Fibroblast of the aortic adventitia (primary cell): ENCODE data around the gene CPXM2. TPM values are rescaled to one million over a fixed set of nuclear protein-coding genes. Genes with fewer than 3 reads are reported as not detected.

Source experiments
- DNase-seq: peaks from one replicate; pipeline ENCODE4 v3.0.0-alpha.2; 2010; ENCODE audit warnings: low read depth
- H3K4me3 ChIP-seq: 2 replicates; pipeline ENCODE4 v1.5.1; 2011; ENCODE audit warnings: low read depth, mild to moderate bottlenecking, control low read depth, low read length, moderate library complexity
- total RNA-seq: library from RNA; depleted of rRNA; stranded (reverse); fragments of >200 nt; gene quantifications from 2 replicates; pipeline ENCODE4 v1.2.3, GENCODE V29; 2012; ENCODE audit warnings: low replicate concordance
- TF ChIP-seq, protein P1 (sequence below): IDR thresholded peaks from 2 replicates; pipeline ENCODE4 v1.5.1; 2011; ENCODE audit warnings: mild to moderate bottlenecking, low read length, control low read depth, inconsistent platforms; ENCODE audit not compliant: insufficient read depth

The CPXM2 gene
- total RNA-seq, 1 donor, result 64.0 TPM

DNA sequence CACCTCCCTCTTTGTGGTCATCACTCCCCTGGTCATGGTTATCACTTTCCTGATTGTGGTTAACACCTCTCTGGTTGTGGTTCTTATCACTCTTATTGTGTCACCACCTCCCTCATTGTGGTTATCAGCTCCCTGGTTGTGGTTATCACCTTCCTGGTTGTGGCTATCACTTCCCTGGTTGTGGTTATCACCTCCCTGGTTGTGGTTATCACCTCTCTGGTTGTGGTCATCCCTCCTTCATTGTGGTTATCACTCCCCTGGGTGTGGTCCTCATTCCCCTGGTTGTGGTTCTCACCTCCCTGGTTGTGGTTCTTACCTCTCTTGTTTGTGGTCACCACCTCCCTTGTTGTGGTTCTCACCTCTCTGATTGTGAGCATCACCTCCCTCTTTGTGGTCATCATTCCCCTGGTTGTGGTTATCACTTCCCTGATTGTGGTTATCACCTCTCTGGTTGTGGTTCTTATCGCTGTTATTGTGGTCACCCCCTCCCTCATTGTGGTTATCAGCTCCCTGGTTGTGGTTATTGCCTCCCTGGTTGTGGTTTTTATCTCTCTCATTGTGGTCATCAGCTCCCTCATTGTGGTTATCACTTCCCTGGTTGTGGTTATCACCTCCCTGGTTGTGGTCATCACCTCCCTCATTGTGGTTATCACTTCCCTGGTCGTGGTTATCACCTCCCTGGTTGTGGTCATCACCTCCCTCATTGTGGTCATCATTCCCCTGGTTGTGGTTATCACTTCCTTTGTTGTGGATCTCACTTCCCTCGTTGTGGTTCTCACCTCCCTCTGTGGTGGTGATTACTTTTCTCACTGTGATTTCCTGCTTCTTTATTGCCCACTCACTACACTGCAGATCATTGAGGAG lies 118.7 kb downstream of the CPXM2 start:
- DNase-seq, result no peak
- TF ChIP-seq, protein P1, sequence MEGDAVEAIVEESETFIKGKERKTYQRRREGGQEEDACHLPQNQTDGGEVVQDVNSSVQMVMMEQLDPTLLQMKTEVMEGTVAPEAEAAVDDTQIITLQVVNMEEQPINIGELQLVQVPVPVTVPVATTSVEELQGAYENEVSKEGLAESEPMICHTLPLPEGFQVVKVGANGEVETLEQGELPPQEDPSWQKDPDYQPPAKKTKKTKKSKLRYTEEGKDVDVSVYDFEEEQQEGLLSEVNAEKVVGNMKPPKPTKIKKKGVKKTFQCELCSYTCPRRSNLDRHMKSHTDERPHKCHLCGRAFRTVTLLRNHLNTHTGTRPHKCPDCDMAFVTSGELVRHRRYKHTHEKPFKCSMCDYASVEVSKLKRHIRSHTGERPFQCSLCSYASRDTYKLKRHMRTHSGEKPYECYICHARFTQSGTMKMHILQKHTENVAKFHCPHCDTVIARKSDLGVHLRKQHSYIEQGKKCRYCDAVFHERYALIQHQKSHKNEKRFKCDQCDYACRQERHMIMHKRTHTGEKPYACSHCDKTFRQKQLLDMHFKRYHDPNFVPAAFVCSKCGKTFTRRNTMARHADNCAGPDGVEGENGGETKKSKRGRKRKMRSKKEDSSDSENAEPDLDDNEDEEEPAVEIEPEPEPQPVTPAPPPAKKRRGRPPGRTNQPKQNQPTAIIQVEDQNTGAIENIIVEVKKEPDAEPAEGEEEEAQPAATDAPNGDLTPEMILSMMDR, result no peak
- H3K4me3 ChIP-seq, result no peak overlapping the region

DNA sequence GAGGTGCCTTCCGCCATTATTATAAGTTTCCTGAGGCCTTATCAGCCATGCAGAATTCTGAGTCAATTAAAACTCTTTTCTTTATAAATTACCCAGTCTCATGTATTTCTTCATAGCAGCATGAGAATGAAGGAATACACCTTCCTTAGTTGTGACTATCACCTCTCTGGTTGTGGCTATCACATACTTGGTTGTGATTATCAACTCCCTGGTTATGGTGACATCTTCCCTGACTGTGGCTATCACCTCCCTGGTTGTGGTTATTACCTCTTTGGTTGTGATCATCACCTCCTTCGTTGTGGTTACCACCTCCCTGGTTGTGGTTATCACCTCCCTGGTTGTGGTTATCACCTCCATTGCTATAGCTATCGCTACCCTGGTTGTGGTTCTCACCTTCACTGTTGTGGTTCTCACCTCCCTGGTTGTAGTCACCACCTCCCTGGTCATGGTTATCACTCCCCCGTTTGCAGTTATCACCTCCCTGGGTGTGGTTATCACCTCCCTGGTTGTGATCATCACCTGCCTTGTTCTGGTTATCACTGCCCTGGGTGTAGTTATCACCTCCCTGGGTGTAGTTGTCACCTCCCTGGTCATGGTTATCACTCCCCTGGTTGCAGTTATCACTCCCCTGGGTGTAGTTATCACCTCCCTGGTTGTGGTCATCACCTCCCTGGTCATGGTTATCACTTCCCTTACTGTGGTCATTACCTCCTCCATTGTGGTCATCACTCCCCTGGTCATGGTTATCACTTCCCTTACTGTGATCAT lies 119.5 kb downstream of the CPXM2 start:
- no peak overlapping the region for H3K4me3 ChIP-seq
- DNase-seq, result no peak
- TF ChIP-seq, protein P1, result no peak

DNA sequence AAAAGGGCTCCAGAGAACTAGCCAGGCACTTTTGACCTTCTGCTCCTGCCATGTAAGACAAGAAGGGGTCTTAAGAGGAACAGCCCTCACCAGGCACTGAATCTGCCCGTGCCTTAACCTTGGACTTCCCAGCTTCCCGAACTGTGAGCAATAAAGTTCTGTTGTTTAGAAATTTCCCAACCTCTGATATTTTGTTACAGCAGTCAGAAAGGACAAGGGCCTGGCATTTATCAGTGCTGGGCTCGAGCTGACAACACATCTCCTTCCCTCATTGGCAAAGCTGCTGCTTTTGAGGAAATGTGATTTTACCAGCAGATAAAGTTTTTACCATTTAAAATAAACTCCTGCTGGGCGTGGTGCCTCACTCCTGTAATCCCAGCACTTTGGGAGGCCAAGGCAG lies 122.0 kb downstream of the CPXM2 start:
- peak; percentile 14 for DNase-seq
- no peak overlapping the region for H3K4me3 ChIP-seq
- TF ChIP-seq, protein P1, result no peak

DNA sequence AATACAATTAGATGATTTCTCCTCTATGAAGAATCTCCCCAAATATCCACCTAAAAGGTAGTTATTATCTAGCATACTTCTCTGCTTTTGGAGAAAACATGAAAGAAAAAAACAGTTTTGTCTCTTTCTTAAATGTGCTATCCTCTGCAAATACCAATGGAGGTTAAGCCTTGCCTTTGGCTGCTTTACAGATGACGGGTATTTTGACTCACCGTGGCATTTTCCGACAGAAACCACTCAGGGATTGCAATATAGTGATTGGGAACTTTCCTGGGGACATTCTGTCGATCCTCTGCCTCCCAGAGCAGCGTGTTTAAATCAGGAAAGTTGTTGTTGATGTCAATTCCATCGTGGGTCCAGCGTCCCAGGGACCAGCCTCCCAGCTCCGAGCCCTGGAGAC lies 124.8 kb downstream of the CPXM2 start:
- peak; percentile 16 for DNase-seq
- no peak overlapping the region for H3K4me3 ChIP-seq
- TF ChIP-seq, protein P1, result no peak

DNA sequence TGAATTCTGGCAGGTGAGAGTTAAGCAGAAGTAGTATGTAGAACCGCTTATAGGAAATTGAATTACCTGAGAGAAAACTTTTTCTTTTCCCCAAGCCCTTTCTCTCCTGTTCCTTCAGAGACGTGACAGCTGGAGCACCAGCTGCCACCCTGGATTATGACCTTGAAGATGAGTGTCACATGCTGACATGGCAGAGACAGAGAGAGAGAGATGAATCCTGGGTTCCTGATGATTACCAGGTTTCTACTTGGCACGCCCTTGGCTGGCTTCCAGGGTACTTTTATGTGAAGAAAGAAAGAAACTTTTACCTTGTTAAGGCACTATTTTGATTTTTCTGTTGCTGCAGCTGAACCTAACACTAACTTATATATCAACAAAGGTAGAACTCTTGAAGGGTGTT lies 125.6 kb downstream of the CPXM2 start:
- TF ChIP-seq, protein P1, result no peak
- H3K4me3 ChIP-seq, result no peak overlapping the region
- DNase-seq, result no peak

DNA sequence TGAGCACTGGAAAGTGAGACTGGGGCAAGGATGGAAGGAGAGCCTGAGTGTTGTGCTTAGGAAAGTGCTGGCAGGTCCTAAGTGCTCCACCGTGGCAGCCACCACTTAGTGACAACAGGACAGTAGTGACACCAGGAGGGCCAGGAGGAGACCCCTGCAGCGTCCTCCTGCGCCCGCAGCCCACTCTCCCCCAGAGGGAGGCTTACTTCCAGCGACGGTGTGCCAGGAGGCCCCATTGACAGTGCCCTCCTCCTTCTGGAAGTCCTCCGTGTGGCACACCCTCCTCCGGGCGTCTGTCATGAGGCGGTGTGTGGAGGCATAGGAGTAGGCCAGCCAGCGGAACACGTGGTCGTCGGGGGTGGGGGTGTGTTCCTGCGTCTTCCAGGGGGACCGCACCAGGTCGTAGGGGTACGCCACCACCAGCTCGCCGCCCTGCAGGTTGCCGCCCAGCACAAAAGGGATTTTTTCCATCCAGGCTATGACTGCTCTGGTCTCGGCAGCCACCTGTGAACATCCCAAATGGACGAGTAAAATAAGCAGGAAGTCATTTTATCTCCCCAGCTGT lies 129.9 kb downstream of the CPXM2 start:
- no peak for DNase-seq
- TF ChIP-seq, protein P1, result no peak
- no peak overlapping the region for H3K4me3 ChIP-seq
